ENCODE data around the gene CENPP. TPM values are rescaled to one million over a fixed set of nuclear protein-coding genes. Genes with fewer than 3 reads are reported as not detected.

Gene CENPP
- total and polyA plus RNA-seq, 4 donors, result 0.62 to 8.7 (median 1.3) TPM

- H3K4me3 ChIP-seq (ENCODE audit: low read depth in 1 of 3, low read length in 3 of 3), result no peak overlapping the region
- H3K27me3 ChIP-seq (ENCODE audit: control insufficient read depth in 4 of 4, insufficient read depth in 4 of 4, low read length in 3 of 4), result no peaks in the 10 kb centered on the region
- no peak overlapping the region for H3K9ac ChIP-seq (ENCODE audit: low read depth in 1 of 2, low read length in 2 of 2)
- H3K9me3 ChIP-seq (ENCODE audit: control insufficient read depth in 4 of 4, low read length in 3 of 4), result no peaks in the 10 kb centered on the region
- TF ChIP-seq, protein P1, sequence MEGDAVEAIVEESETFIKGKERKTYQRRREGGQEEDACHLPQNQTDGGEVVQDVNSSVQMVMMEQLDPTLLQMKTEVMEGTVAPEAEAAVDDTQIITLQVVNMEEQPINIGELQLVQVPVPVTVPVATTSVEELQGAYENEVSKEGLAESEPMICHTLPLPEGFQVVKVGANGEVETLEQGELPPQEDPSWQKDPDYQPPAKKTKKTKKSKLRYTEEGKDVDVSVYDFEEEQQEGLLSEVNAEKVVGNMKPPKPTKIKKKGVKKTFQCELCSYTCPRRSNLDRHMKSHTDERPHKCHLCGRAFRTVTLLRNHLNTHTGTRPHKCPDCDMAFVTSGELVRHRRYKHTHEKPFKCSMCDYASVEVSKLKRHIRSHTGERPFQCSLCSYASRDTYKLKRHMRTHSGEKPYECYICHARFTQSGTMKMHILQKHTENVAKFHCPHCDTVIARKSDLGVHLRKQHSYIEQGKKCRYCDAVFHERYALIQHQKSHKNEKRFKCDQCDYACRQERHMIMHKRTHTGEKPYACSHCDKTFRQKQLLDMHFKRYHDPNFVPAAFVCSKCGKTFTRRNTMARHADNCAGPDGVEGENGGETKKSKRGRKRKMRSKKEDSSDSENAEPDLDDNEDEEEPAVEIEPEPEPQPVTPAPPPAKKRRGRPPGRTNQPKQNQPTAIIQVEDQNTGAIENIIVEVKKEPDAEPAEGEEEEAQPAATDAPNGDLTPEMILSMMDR (IDR thresholded peaks at IDR 0.05; ENCODE audit: low read depth, low read length, missing input control), result no peak
- TF ChIP-seq, protein P2, sequence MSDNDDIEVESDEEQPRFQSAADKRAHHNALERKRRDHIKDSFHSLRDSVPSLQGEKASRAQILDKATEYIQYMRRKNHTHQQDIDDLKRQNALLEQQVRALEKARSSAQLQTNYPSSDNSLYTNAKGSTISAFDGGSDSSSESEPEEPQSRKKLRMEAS (IDR thresholded peaks at IDR 0.05), result no peak
- TF ChIP-seq GABPA (IDR thresholded peaks at IDR 0.05 in 1 of 2, conservative IDR thresholded peaks at IDR 0.05 in 1 of 2) (no peak), HNF4G (IDR thresholded peaks at IDR 0.05) (no peak), REST (IDR thresholded peaks at IDR 0.05) (no peak), FOXA2 (IDR thresholded peaks at IDR 0.05) (no peak), EGR1 (IDR thresholded peaks at IDR 0.05; ENCODE audit: low read depth in 2 of 2) (no peak), RXRA (IDR thresholded peaks at IDR 0.05) (no peak), TAF1 (conservative IDR thresholded peaks at IDR 0.05) (no peak), NR2F2 (IDR thresholded peaks at IDR 0.05) (no peak), YY1 (IDR thresholded peaks at IDR 0.05) (no peak), JUND (IDR thresholded peaks at IDR 0.05) (no peak), RAD21 (IDR thresholded peaks at IDR 0.05) (no peak), FOXA1 (IDR thresholded peaks at IDR 0.05) (no peak)
- TF ChIP-seq, protein P3, sequence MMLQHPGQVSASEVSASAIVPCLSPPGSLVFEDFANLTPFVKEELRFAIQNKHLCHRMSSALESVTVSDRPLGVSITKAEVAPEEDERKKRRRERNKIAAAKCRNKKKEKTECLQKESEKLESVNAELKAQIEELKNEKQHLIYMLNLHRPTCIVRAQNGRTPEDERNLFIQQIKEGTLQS (IDR thresholded peaks at IDR 0.05), result no peak
- no peak overlapping the region for H3K27ac ChIP-seq (ENCODE audit: low read depth in 1 of 2, low read length in 2 of 2)
- WGBS, result 81% methylated on average over 1 of the region's 1 CpG
- no peaks in the 10 kb centered on the region for H3K36me3 ChIP-seq (ENCODE audit: control insufficient read depth in 4 of 4, insufficient read depth in 3 of 4, low read depth in 1 of 4, low read length in 3 of 4)
- no peak for DNase-seq (ENCODE audit: low spot score)
- H3K4me1 ChIP-seq (ENCODE audit: control insufficient read depth in 4 of 4, insufficient read depth in 4 of 4, low read length in 3 of 4), result peaks cover 0 to 2% (median 0%) of the 10 kb centered on the region in 4 donors
Measured at GRCh38 chr9:92589923-92590322, 264.2 kb downstream of the CENPP start.

DNA sequence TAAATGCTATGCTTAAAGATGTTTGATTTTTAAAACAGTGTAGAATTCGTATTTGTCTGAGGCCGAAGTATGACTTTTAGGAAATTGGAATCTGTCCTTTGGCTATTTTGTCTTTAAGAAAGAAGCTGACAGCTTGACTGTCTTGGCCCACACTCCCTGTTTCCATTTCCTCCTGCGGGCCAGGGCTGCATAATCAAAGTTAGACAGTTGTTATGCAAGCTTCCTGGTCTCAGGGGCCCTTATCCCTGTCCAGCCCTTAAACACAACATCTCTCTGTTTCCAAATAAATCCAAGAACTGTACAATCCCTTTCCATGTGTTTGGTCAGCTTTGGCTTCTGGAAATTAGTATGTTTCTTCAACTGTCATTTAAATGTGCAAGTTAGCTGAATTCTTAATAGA is 264.6 kb downstream of the CENPP start:
- Histone ChIP-seq H3K9me3 (ENCODE audit: control insufficient read depth in 4 of 4, low read length in 3 of 4) (no peaks in the 10 kb centered on the region), H3K27ac (ENCODE audit: low read depth in 1 of 2, low read length in 2 of 2) (no peak overlapping the region)

More for the DNA sequence above, 264.6 kb downstream of the CENPP start:
- Histone ChIP-seq H3K36me3 (ENCODE audit: control insufficient read depth in 4 of 4, insufficient read depth in 3 of 4, low read depth in 1 of 4, low read length in 3 of 4) (no peaks in the 10 kb centered on the region), H3K4me1 (ENCODE audit: control insufficient read depth in 4 of 4, insufficient read depth in 4 of 4, low read length in 3 of 4) (peaks cover 0 to 2% (median 0%) of the 10 kb centered on the region in 4 donors), H3K4me3 (ENCODE audit: low read depth in 1 of 3, low read length in 3 of 3) (no peak overlapping the region), H3K27me3 (ENCODE audit: control insufficient read depth in 4 of 4, insufficient read depth in 4 of 4, low read length in 3 of 4) (no peaks in the 10 kb centered on the region), H3K9ac (ENCODE audit: low read depth in 1 of 2, low read length in 2 of 2) (no peak overlapping the region)
- no peak for DNase-seq (ENCODE audit: low spot score)
- 67% methylated on average over 3 of the region's 3 CpGs for WGBS
- TF ChIP-seq REST (IDR thresholded peaks at IDR 0.05) (peak; percentile 36), SP1 (IDR thresholded peaks at IDR 0.05) (peak; percentile 15), RAD21 (IDR thresholded peaks at IDR 0.05) (peak; percentile 11 to 37), NR2F2 (IDR thresholded peaks at IDR 0.05) (peak; percentile 15), FOXA2 (IDR thresholded peaks at IDR 0.05) (no peak), RXRA (IDR thresholded peaks at IDR 0.05) (peak in 1 of 2 donors; percentile 26)
- TF ChIP-seq, protein P3 (IDR thresholded peaks at IDR 0.05), result no peak
